ENCODE results near the gene CEBPE. TPM values are rescaled to one million over a fixed set of nuclear protein-coding genes. Genes with fewer than 3 reads are reported as not detected.

The CEBPE gene
- total RNA-seq, 1 donor from 2014 or later = not detected

GRCh38 chr14:23071244-23071920 is 47.7 kb downstream of the CEBPE start:
- Mint-ChIP-seq H3K27ac (ENCODE audit: unreplicated experiment) (peak overlapping the region; percentile 95), H3K4me3 (ENCODE audit: unreplicated experiment) (peak overlapping the region; percentile 98), H3K4me1 (ENCODE audit: unreplicated experiment) (peaks cover 27% of the 10 kb centered on the region), H3K9me3 (ENCODE audit: unreplicated experiment) (no peaks in the 10 kb centered on the region), H3K27me3 (ENCODE audit: unreplicated experiment) (peaks cover 8% of the 10 kb centered on the region), H3K36me3 (ENCODE audit: low read depth, unreplicated experiment) (peaks cover 39% of the 10 kb centered on the region)
- TF ChIP-seq, protein P1, sequence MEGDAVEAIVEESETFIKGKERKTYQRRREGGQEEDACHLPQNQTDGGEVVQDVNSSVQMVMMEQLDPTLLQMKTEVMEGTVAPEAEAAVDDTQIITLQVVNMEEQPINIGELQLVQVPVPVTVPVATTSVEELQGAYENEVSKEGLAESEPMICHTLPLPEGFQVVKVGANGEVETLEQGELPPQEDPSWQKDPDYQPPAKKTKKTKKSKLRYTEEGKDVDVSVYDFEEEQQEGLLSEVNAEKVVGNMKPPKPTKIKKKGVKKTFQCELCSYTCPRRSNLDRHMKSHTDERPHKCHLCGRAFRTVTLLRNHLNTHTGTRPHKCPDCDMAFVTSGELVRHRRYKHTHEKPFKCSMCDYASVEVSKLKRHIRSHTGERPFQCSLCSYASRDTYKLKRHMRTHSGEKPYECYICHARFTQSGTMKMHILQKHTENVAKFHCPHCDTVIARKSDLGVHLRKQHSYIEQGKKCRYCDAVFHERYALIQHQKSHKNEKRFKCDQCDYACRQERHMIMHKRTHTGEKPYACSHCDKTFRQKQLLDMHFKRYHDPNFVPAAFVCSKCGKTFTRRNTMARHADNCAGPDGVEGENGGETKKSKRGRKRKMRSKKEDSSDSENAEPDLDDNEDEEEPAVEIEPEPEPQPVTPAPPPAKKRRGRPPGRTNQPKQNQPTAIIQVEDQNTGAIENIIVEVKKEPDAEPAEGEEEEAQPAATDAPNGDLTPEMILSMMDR (IDR thresholded peaks at IDR 0.05; ENCODE audit: unreplicated experiment) = no peak
- peak; percentile 81 for DNase-seq (ENCODE audit: low spot score)

DNA sequence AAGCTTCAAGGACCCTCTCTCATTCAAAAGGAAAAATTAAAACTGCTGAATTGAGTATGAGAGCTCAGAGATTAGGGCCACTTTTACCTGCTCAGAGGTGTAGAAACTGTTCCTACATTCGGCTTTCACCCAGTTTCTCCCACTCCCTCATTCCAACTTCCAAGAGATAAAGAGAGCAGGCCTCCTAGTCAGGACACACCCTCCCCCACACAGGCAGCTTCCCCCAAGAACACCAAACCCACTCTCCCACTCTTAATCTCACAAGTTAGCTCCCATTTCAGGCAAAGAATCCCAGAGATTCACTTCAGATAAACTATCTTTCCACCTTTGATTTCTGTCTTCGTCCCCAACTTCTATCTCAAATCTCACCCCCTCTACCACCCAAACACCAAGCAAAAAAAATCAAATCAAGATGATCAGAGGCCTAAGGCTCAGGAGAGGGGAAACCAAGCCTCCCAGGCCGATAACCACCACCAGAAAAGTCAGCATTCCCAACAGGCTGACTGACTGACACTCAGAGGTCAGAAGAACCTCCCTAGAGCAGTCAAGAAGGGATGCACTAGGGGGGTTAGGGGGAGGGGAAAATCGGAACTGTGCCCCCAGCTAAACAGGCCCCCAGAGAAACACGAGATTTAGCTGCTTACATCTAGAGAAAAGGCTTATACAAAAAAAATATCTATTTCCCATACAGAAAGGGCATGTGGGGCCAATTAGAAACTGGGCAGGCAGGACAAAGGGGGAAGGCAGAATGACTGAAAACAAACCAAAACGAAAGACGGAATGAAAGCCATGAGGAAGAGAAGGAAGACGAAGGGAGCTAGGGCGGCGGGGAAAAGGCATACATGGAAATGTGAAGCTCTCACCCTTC is 48.6 kb downstream of the CEBPE start:
- DNase-seq (ENCODE audit: low spot score) = no peak
- peaks cover 27% of the 10 kb centered on the region for H3K4me1 Mint-ChIP-seq (ENCODE audit: unreplicated experiment)
- H3K36me3 Mint-ChIP-seq (ENCODE audit: low read depth, unreplicated experiment) = peaks cover 40% of the 10 kb centered on the region
- H3K27me3 Mint-ChIP-seq (ENCODE audit: unreplicated experiment) = peaks cover 8% of the 10 kb centered on the region
- peak overlapping the region; percentile 98 for H3K4me3 Mint-ChIP-seq (ENCODE audit: unreplicated experiment)
- no peaks in the 10 kb centered on the region for H3K9me3 Mint-ChIP-seq (ENCODE audit: unreplicated experiment)
- TF ChIP-seq, protein P1 (IDR thresholded peaks at IDR 0.05; ENCODE audit: unreplicated experiment) = no peak
- peak overlapping the region; percentile 95 for H3K27ac Mint-ChIP-seq (ENCODE audit: unreplicated experiment)

DNA sequence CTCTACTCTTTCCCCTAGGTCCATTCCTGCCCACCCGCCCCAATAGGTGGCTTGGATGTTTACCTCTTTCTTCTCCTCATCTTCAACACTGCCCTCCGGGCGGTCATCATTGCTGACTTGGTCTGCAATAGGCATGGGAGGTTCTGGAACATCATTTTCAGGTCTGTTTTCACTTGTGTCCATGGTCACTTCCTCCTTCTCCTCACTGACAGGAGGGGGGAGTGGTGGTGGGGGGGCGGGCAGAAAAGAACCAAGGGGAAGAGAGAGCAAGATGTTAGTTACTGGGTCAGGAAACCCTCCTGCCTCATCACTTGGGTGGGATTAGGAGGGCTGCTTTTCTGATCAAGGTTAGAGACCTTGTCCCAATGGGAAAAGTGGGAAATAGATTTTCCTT is 49.6 kb downstream of the CEBPE start:
- H3K36me3 Mint-ChIP-seq (ENCODE audit: low read depth, unreplicated experiment) = peaks cover 41% of the 10 kb centered on the region
- peaks cover 27% of the 10 kb centered on the region for H3K4me1 Mint-ChIP-seq (ENCODE audit: unreplicated experiment)
- DNase-seq (ENCODE audit: low spot score) = no peak

GRCh38 chr14:23068789-23069412 is 50.2 kb downstream of the CEBPE start:
- peak overlapping the region; percentile 56 for H3K4me3 Mint-ChIP-seq (ENCODE audit: unreplicated experiment)
- H3K4me1 Mint-ChIP-seq (ENCODE audit: unreplicated experiment) = peaks cover 27% of the 10 kb centered on the region
- peak; percentile 87 for DNase-seq (ENCODE audit: low spot score)
- peaks cover 8% of the 10 kb centered on the region for H3K27me3 Mint-ChIP-seq (ENCODE audit: unreplicated experiment)
- peaks cover 46% of the 10 kb centered on the region for H3K36me3 Mint-ChIP-seq (ENCODE audit: low read depth, unreplicated experiment)
- H3K27ac Mint-ChIP-seq (ENCODE audit: unreplicated experiment) = peak overlapping the region; percentile 28
- TF ChIP-seq, protein P1 (IDR thresholded peaks at IDR 0.05; ENCODE audit: unreplicated experiment) = peak; percentile 87
- no peaks in the 10 kb centered on the region for H3K9me3 Mint-ChIP-seq (ENCODE audit: unreplicated experiment)

More for the DNA sequence above, 49.6 kb downstream of the CEBPE start:
- peak overlapping the region; percentile 18 for H3K4me3 Mint-ChIP-seq (ENCODE audit: unreplicated experiment)
- H3K27ac Mint-ChIP-seq (ENCODE audit: unreplicated experiment) = peak overlapping the region; percentile 28
- TF ChIP-seq, protein P1 (IDR thresholded peaks at IDR 0.05; ENCODE audit: unreplicated experiment) = no peak
- no peaks in the 10 kb centered on the region for H3K9me3 Mint-ChIP-seq (ENCODE audit: unreplicated experiment)
- H3K27me3 Mint-ChIP-seq (ENCODE audit: unreplicated experiment) = peaks cover 8% of the 10 kb centered on the region
